ENCODE data around the gene VTN.

The VTN gene

GRCh38 chr17:28367641-28368305 is 2.3 kb downstream of the VTN start:
- Histone ChIP-seq H3K27ac (ENCODE audit: low read depth, low read length) (no peak overlapping the region), H3K4me1 (ENCODE audit: control insufficient read depth, insufficient read depth, low read length) (peaks cover 14% of the 10 kb centered on the region), H3K9ac (ENCODE audit: low read length) (no peak overlapping the region), H3K9me3 (ENCODE audit: control insufficient read depth, insufficient read depth, low read depth, low read length) (no peaks in the 10 kb centered on the region), H3K36me3 (ENCODE audit: control insufficient read depth, insufficient read depth, low read length) (peaks cover 21% of the 10 kb centered on the region), H3K4me3 (ENCODE audit: low read depth, low read length) (no peak overlapping the region), H3K27me3 (ENCODE audit: control insufficient read depth, insufficient read depth, low read length) (peaks cover 12% of the 10 kb centered on the region)

DNA sequence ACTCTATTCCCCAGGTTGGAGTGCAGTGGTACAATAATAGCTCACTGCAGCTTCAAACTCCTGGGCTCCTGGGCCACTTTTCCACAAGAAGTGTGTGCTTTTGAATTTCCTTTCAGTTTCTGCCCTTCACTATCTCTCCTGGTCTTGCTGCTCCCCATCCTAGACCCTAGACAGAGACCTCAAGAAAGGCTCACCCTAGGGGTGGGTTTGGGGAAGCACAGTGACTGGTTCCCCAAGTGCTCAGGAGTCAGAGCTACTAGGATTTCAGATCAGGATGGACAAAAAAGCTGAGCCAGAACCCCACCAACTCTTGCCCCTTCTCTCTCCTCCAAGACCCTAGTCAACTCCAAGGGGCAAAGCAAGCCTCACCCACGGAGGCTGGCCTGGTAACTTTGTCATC is 3.5 kb downstream of the VTN start:
- no peak overlapping the region for H3K4me3 ChIP-seq (ENCODE audit: low read depth, low read length)
- H3K27me3 ChIP-seq (ENCODE audit: control insufficient read depth, insufficient read depth, low read length): peaks cover under 1% of the 10 kb centered on the region
- peaks cover 14% of the 10 kb centered on the region for H3K4me1 ChIP-seq (ENCODE audit: control insufficient read depth, insufficient read depth, low read length)
- no peaks in the 10 kb centered on the region for H3K9me3 ChIP-seq (ENCODE audit: control insufficient read depth, insufficient read depth, low read depth, low read length)
- no peak overlapping the region for H3K27ac ChIP-seq (ENCODE audit: low read depth, low read length)
- H3K9ac ChIP-seq (ENCODE audit: low read length): no peak overlapping the region
- peaks cover 31% of the 10 kb centered on the region for H3K36me3 ChIP-seq (ENCODE audit: control insufficient read depth, insufficient read depth, low read length)

DNA sequence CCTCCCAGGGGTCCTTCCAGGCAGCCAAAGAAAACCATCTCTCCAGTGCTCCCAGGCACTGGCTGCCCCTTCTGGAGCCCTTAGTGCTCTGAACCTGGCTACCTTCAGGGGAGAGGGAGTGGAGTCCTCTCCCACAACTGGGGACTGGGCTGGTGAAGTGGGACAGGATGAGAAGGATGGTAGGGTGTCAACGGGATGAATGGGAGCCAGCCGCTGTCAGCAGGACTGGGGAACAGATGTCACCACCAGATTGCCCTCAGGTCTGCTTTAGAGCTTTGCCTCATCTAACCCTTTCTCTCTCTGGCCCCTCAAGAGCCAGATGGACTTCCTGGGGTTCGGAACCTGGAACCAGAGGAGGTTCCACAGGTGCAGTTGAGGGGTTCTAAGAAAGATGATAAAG is 4.6 kb downstream of the VTN start:
- Histone ChIP-seq H3K27ac (ENCODE audit: low read depth, low read length) (no peak overlapping the region), H3K36me3 (ENCODE audit: control insufficient read depth, insufficient read depth, low read length) (peaks cover 43% of the 10 kb centered on the region), H3K9me3 (ENCODE audit: control insufficient read depth, insufficient read depth, low read depth, low read length) (no peaks in the 10 kb centered on the region), H3K4me1 (ENCODE audit: control insufficient read depth, insufficient read depth, low read length) (peaks cover 8% of the 10 kb centered on the region), H3K27me3 (ENCODE audit: control insufficient read depth, insufficient read depth, low read length) (no peaks in the 10 kb centered on the region), H3K4me3 (ENCODE audit: low read depth, low read length) (no peak overlapping the region), H3K9ac (ENCODE audit: low read length) (no peak overlapping the region)

- H3K27me3 ChIP-seq (ENCODE audit: control insufficient read depth, insufficient read depth, low read length): no peaks in the 10 kb centered on the region
- peaks cover 1% of the 10 kb centered on the region for H3K4me1 ChIP-seq (ENCODE audit: control insufficient read depth, insufficient read depth, low read length)
- no peak within 1 kb of the TSS for H3K9ac ChIP-seq (ENCODE audit: low read length)
- peaks cover 49% of the 10 kb centered on the region for H3K36me3 ChIP-seq (ENCODE audit: control insufficient read depth, insufficient read depth, low read length)
- no peak within 1 kb of the TSS for H3K27ac ChIP-seq (ENCODE audit: low read depth, low read length)
- no peak within 1 kb of the TSS for H3K4me3 ChIP-seq (ENCODE audit: low read depth, low read length)
- H3K9me3 ChIP-seq (ENCODE audit: control insufficient read depth, insufficient read depth, low read depth, low read length): no peaks in the 10 kb centered on the region
Measured at GRCh38 chr17:28364665-28365363, 5.3 kb downstream of the VTN start, which contains the start of gene SEBOX. TSS of gene SEBOX (minus strand) at chr17:28365199. CDS start at chr17:28365151, 48 bp downstream.

DNA sequence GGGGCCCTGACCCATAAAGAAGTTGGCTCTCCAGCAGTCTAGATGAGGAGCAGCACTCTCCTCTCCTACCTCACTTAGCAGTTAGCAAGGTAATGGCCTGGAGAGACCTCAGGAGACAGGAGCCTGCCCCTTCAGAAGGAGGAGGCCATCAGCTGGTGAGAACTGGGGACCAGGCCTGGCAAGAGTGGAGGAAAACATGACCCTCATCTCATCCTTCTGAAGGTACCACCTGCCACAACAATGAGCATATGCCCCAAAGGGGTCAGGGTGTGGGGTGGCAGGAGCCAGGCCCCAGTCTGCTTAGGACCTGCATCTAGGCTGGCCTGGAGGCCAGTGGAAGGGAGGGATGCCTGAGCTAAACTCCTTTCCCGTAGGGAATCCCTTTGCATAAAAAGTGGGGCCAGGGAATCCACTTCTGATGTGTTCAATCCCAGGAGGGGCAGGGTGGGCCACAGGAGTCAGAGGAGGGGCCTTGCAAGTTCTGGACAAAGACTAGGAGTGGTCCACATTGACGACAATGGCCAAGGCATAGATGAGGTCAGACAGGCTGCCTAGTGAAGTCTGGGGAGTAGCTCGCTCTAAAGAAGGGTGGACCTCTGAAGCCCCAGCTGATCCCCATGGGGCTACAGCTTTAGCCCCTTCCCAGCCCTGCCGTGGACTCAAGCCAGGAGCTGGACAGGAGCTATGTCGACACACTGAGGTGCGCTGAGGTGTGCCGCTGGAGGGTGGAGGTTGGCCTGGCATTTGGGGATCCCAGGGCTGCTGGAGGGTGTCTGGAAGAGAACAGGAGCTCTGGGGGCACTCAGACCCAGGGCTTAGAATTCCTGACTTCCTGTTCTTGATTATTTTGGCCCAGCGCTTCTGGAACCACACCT is 6.1 kb downstream of the VTN start:
- Histone ChIP-seq H3K27me3 (ENCODE audit: control insufficient read depth, insufficient read depth, low read length) (no peaks in the 10 kb centered on the region), H3K36me3 (ENCODE audit: control insufficient read depth, insufficient read depth, low read length) (peaks cover 55% of the 10 kb centered on the region), H3K9me3 (ENCODE audit: control insufficient read depth, insufficient read depth, low read depth, low read length) (no peaks in the 10 kb centered on the region), H3K4me1 (ENCODE audit: control insufficient read depth, insufficient read depth, low read length) (no peaks in the 10 kb centered on the region), H3K4me3 (ENCODE audit: low read depth, low read length) (no peak overlapping the region), H3K27ac (ENCODE audit: low read depth, low read length) (no peak overlapping the region), H3K9ac (ENCODE audit: low read length) (no peak overlapping the region)

DNA sequence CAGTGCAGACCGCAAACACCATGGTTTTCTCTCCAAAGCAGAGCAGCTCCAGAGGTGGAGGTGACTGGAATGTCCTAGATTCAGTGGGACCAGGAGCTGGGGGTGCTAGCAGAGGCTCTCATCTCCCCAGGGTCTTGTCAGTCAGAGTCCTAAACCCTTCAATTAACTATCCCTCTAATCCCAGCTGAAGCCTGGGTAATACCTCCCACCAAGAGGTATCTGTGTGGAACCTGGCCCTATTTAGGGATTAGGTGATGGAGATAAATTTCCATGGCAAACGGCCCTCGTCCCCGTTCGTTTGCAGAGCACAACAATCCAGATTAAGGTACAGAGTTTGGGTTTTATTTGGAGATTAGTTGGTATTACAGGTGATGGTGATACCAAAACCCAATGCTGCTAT is 6.9 kb downstream of the VTN start:
- peaks cover 3% of the 10 kb centered on the region for H3K4me1 ChIP-seq (ENCODE audit: control insufficient read depth, insufficient read depth, low read length)
- no peak overlapping the region for H3K27ac ChIP-seq (ENCODE audit: low read depth, low read length)
- H3K27me3 ChIP-seq (ENCODE audit: control insufficient read depth, insufficient read depth, low read length): no peaks in the 10 kb centered on the region
- no peaks in the 10 kb centered on the region for H3K9me3 ChIP-seq (ENCODE audit: control insufficient read depth, insufficient read depth, low read depth, low read length)
- peaks cover 58% of the 10 kb centered on the region for H3K36me3 ChIP-seq (ENCODE audit: control insufficient read depth, insufficient read depth, low read length)
- H3K9ac ChIP-seq (ENCODE audit: low read length): no peak overlapping the region
- H3K4me3 ChIP-seq (ENCODE audit: low read depth, low read length): no peak overlapping the region

DNA sequence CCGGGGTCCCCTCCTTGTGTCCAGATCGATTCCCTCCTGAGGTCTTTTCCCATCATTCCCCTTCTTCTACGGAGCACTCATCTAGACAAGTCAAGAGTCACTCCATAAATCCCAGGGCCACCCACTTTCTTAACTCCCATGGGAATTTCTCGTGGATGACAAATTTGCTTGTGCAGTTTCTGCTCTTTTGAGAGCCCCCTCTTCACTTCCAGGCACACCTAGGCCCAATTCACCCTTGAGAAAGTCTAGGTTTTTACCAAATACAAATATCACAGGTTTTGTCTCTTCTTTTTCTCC is 12.3 kb downstream of the VTN start:
- peaks cover 59% of the 10 kb centered on the region for H3K36me3 ChIP-seq (ENCODE audit: control insufficient read depth, insufficient read depth, low read length)
- peaks cover 10% of the 10 kb centered on the region for H3K4me1 ChIP-seq (ENCODE audit: control insufficient read depth, insufficient read depth, low read length)
- H3K9me3 ChIP-seq (ENCODE audit: control insufficient read depth, insufficient read depth, low read depth, low read length): no peaks in the 10 kb centered on the region
- peak overlapping the region; percentile 86 for H3K27ac ChIP-seq (ENCODE audit: low read depth, low read length)
- no peaks in the 10 kb centered on the region for H3K27me3 ChIP-seq (ENCODE audit: control insufficient read depth, insufficient read depth, low read length)
- peak overlapping the region; percentile 96 for H3K9ac ChIP-seq (ENCODE audit: low read length)
- peak overlapping the region; percentile 95 for H3K4me3 ChIP-seq (ENCODE audit: low read depth, low read length)

DNA sequence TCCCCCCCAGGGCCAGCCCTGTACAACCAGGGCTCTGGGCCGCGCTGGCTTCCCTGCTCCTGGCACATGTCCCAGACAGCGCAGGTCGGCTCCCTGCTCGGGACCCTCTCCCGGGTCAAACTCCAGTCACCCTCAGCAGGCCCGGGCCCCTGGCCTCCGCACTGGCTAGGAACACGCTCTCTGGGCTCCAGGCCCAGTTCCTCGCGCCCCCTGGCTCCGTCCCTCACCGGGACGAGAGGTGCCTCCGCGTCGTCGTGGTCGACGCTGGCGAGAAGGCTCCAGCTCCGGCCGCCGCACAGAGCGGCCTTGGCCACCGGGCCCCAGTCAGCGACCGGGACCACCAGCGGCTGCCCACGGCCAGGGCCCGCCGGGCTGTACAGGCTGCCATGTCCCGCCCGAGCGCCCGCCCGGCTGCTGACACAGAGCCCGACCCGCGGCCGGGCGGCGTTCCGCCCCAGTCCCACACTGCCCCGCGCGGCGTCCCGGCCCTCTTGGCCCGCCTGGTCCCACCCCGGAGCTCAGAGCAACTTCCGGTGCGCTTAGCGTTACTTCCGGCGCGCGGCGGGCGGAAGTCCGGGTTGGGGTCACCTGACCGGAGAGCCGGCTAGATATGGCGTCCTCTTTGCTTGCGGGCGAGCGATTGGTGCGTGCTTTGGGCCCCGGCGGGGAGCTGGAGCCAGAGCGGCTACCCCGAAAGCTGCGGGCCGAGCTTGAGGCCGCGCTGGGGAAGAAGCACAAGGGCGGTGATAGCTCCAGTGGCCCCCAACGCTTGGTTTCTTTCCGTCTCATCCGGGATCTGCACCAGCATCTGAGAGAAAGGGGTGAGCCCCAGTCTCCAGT is 12.8 kb downstream of the VTN start, which contains the start of gene POLDIP2:
TSS of gene POLDIP2 (minus strand) at position 467 of the 840 bp plus-strand sequence. CDS start at position 388, 79 bp downstream.
- Histone ChIP-seq H3K36me3 (ENCODE audit: control insufficient read depth, insufficient read depth, low read length) (peaks cover 58% of the 10 kb centered on the region), H3K4me1 (ENCODE audit: control insufficient read depth, insufficient read depth, low read length) (peaks cover 10% of the 10 kb centered on the region), H3K9me3 (ENCODE audit: control insufficient read depth, insufficient read depth, low read depth, low read length) (no peaks in the 10 kb centered on the region), H3K9ac (ENCODE audit: low read length) (peak within 1 kb of the TSS; percentile 96), H3K4me3 (ENCODE audit: low read depth, low read length) (peak within 1 kb of the TSS; percentile 95), H3K27me3 (ENCODE audit: control insufficient read depth, insufficient read depth, low read length) (no peaks in the 10 kb centered on the region), H3K27ac (ENCODE audit: low read depth, low read length) (peak within 1 kb of the TSS; percentile 86)

GRCh38 chr17:28350271-28350670 is 19.8 kb downstream of the VTN start:
- H3K4me1 ChIP-seq (ENCODE audit: control insufficient read depth, insufficient read depth, low read length): peaks cover 13% of the 10 kb centered on the region; the same call in 1 of the 2 replicates
- no peak overlapping the region for H3K27ac ChIP-seq (ENCODE audit: low read depth, low read length)
- H3K27me3 ChIP-seq (ENCODE audit: control insufficient read depth, insufficient read depth, low read length): no peaks in the 10 kb centered on the region
- no peak overlapping the region for H3K9ac ChIP-seq (ENCODE audit: low read length)
- no peaks in the 10 kb centered on the region for H3K9me3 ChIP-seq (ENCODE audit: control insufficient read depth, insufficient read depth, low read depth, low read length)
- no peak overlapping the region for H3K4me3 ChIP-seq (ENCODE audit: low read depth, low read length)
- H3K36me3 ChIP-seq (ENCODE audit: control insufficient read depth, insufficient read depth, low read length): peaks cover 95% of the 10 kb centered on the region

- H3K4me1 ChIP-seq (ENCODE audit: control insufficient read depth, insufficient read depth, low read length): peaks cover 13% of the 10 kb centered on the region; the same call in 1 of the 2 replicates
- H3K27ac ChIP-seq (ENCODE audit: low read depth, low read length): no peak overlapping the region
- H3K27me3 ChIP-seq (ENCODE audit: control insufficient read depth, insufficient read depth, low read length): no peaks in the 10 kb centered on the region
- no peak overlapping the region for H3K9ac ChIP-seq (ENCODE audit: low read length)
- no peaks in the 10 kb centered on the region for H3K9me3 ChIP-seq (ENCODE audit: control insufficient read depth, insufficient read depth, low read depth, low read length)
- peaks cover 97% of the 10 kb centered on the region for H3K36me3 ChIP-seq (ENCODE audit: control insufficient read depth, insufficient read depth, low read length)
- H3K4me3 ChIP-seq (ENCODE audit: low read depth, low read length): no peak overlapping the region
Measured at GRCh38 chr17:28348979-28349378, 21.1 kb downstream of the VTN start.

All from HUES6 (cell line).